Breast epithelium (tissue), 4 donors: ENCODE results near the gene TMEM170B. TPM values are rescaled to one million over a fixed set of nuclear protein-coding genes. Genes with fewer than 3 reads are reported as not detected.

Experiments used
- DNase-seq, 2 donors: peaks; one replicate each; pipeline ENCODE4 v3.0.0-alpha.2; 2019; ENCODE audit warnings: low spot score in 2 of 2
- H3K27ac ChIP-seq, 2 donors: fragments of 200-600 bp; sonication (generic) in 1 of 2; one replicate each; pipeline ENCODE4 v1.5.1; 2016 to 2019; ENCODE audit warnings: mild to moderate bottlenecking in 1 of 2
- H3K27me3 ChIP-seq, 2 donors: fragments of 200-600 bp; sonication (generic) in 1 of 2; one replicate each; pipeline versions ENCODE4 v1.5.1 to v1.6.0; 2017 to 2019; ENCODE audit warnings: control low read depth in 1 of 2, mild to moderate bottlenecking in 1 of 2
- H3K36me3 ChIP-seq: fragments of 200-600 bp; one replicate; pipeline ENCODE4 v1.5.1; 2019
- H3K4me1 ChIP-seq, 2 donors: fragments of 200-600 bp; sonication (generic); one replicate each; pipeline ENCODE4 v1.5.1; 2016 to 2019; ENCODE audit warnings: control low read depth in 1 of 2
- H3K4me3 ChIP-seq, 3 donors: fragments of 200-600 bp; sonication (generic); 1 replicate in 2 of 3; 2 replicates in 1 of 3; pipeline ENCODE4 v1.5.1; 2016 to 2019; ENCODE audit warnings: mild to moderate bottlenecking in 3 of 3, moderate library complexity in 2 of 3
- H3K9me3 ChIP-seq, 2 donors: fragments of 200-600 bp; sonication (generic) in 1 of 2; one replicate each; pipeline ENCODE4 v1.5.1; 2016 to 2019; ENCODE audit warnings: control low read depth in 1 of 2
- CTCF ChIP-seq, 3 donors: fragments of 450-650 bp; IDR thresholded peaks; one replicate each; pipeline ENCODE4 v1.5.1; 2016 to 2017; ENCODE audit warnings: antibody characterized with exemption in 3 of 3, mild to moderate bottlenecking in 3 of 3, moderate library complexity in 3 of 3
- POLR2A ChIP-seq: fragments of 450-650 bp; IDR thresholded peaks from one replicate; pipeline ENCODE4 v1.6.1; 2016; ENCODE audit warnings: antibody characterized with exemption, mild to moderate bottlenecking, moderate library complexity
- POLR2AphosphoS5 ChIP-seq, 3 donors: sonication (generic); formaldehyde crosslinking; IDR thresholded peaks; one replicate each; pipeline ENCODE4 v1.6.1; 2017; ENCODE audit warnings: antibody characterized with exemption in 3 of 3
- intact Hi-C: fragments of 100-400 bp; cut with DNase I; formaldehyde crosslinking; loops from one replicate; pipeline ENCODE4 v1.15.1; 2023; ENCODE audit warnings: low total_unique reads
- total RNA-seq, 3 donors: library from RNA; depleted of rRNA; stranded (reverse); fragments of >200 nt; gene quantifications; one replicate each; pipeline ENCODE4 v1.1.0, GENCODE V29; 2016

Gene TMEM170B
- total RNA-seq, 3 donors from 2014 or later, result 4.9 to 15.2 (median 5.6) TPM

GRCh38 chr6:11552442-11552841, 14.9 kb downstream of the TMEM170B start:
- intact Hi-C loops, result no loop called here
- Histone ChIP-seq H3K36me3 (no peaks in the 10 kb centered on the region), H3K4me3 (no peak overlapping the region), H3K9me3 (no peaks in the 10 kb centered on the region), H3K27me3 (no peaks in the 10 kb centered on the region), H3K4me1 (no peaks in the 10 kb centered on the region), H3K27ac (no peak overlapping the region)
- TF ChIP-seq POLR2A (no peak), CTCF (IDR thresholded peaks at IDR 0.05) (no peak), POLR2AphosphoS5 (IDR thresholded peaks at IDR 0.05) (no peak)
- no peak for DNase-seq

- TF ChIP-seq CTCF (IDR thresholded peaks at IDR 0.05), result no peak
- TF ChIP-seq POLR2A, result no peak
- no peak for TF ChIP-seq POLR2AphosphoS5 (IDR thresholded peaks at IDR 0.05)
- Histone ChIP-seq H3K36me3 (no peaks in the 10 kb centered on the region), H3K4me3 (no peak overlapping the region), H3K9me3 (no peaks in the 10 kb centered on the region), H3K27me3 (no peaks in the 10 kb centered on the region), H3K27ac (no peak overlapping the region), H3K4me1 (no peaks in the 10 kb centered on the region)
- intact Hi-C loops, result no loop called here
- DNase-seq, result no peak
These were observed 16.3 kb downstream of the TMEM170B start for GRCh38 chr6:11553824-11554223.

GRCh38 chr6:11556309-11556708, 18.8 kb downstream of the TMEM170B start:
- intact Hi-C loops, result no loop called here
- no peak for DNase-seq
- no peaks in the 10 kb centered on the region for H3K27me3 ChIP-seq

GRCh38 chr6:11563793-11564192, 26.2 kb downstream of the TMEM170B start:
- Histone ChIP-seq H3K4me1 (no peaks in the 10 kb centered on the region), H3K27me3 (no peaks in the 10 kb centered on the region), H3K9me3 (no peaks in the 10 kb centered on the region), H3K36me3 (no peaks in the 10 kb centered on the region), H3K27ac (no peak overlapping the region), H3K4me3 (no peak overlapping the region)
- TF ChIP-seq CTCF (IDR thresholded peaks at IDR 0.05), result no peak
- DNase-seq, result no peak
- intact Hi-C loops, result no loop called here

More at GRCh38 chr6:11556309-11556708, 18.8 kb downstream of the TMEM170B start:
- no peaks in the 10 kb centered on the region for H3K36me3 ChIP-seq
- no peak overlapping the region for H3K27ac ChIP-seq
- no peak overlapping the region for H3K4me3 ChIP-seq
- TF ChIP-seq POLR2A (no peak), CTCF (IDR thresholded peaks at IDR 0.05) (no peak), POLR2AphosphoS5 (IDR thresholded peaks at IDR 0.05) (no peak)
- H3K9me3 ChIP-seq, result no peaks in the 10 kb centered on the region
- H3K4me1 ChIP-seq, result no peaks in the 10 kb centered on the region

- no peaks in the 10 kb centered on the region for H3K4me1 ChIP-seq
- TF ChIP-seq CTCF (IDR thresholded peaks at IDR 0.05) (no peak), POLR2AphosphoS5 (IDR thresholded peaks at IDR 0.05) (no peak), POLR2A (no peak)
- H3K9me3 ChIP-seq, result no peaks in the 10 kb centered on the region
- H3K36me3 ChIP-seq, result no peaks in the 10 kb centered on the region
- DNase-seq, result no peak
- H3K27ac ChIP-seq, result no peak overlapping the region
- no peak overlapping the region for H3K4me3 ChIP-seq
- no peaks in the 10 kb centered on the region for H3K27me3 ChIP-seq
- intact Hi-C loops, result no loop called here
These were observed 29.1 kb downstream of the TMEM170B start for GRCh38 chr6:11566609-11567008.
